Measurements from ENCODE around the gene SLC25A46.
A peak's percentile ranks its signal among the peaks of the same experiment; 100 is the strongest.

Gene SLC25A46

GRCh38 chr5:110735556-110735955 lies 3.3 kb upstream of the SLC25A46 start:
- H3K27ac ChIP-seq = no peak overlapping the region
- no peak overlapping the region for H3K4me3 ChIP-seq (ENCODE audit: low read depth, low read length)
- no peaks in the 10 kb centered on the region for H3K36me3 ChIP-seq (ENCODE audit: control insufficient read depth, insufficient read depth, low read length)
- H3K9ac ChIP-seq = no peak overlapping the region
- H3K27me3 ChIP-seq (ENCODE audit: control insufficient read depth, insufficient read depth, low read length) = no peaks in the 10 kb centered on the region
- no peaks in the 10 kb centered on the region for H3K9me3 ChIP-seq (ENCODE audit: control insufficient read depth, low read length)
- H3K4me1 ChIP-seq = no peaks in the 10 kb centered on the region
- TF ChIP-seq CTCF (IDR thresholded peaks at IDR 0.05) = no peak
- no peaks in the 10 kb centered on the region for H3K79me2 ChIP-seq
- H3K4me2 ChIP-seq (ENCODE audit: low read length) = no peak overlapping the region
- no peak overlapping the region for H2AFZ ChIP-seq

GRCh38 chr5:110736753-110737152 lies 2.1 kb upstream of the SLC25A46 start:
- Histone ChIP-seq H3K27me3 (ENCODE audit: control insufficient read depth, insufficient read depth, low read length) (no peaks in the 10 kb centered on the region), H3K27ac (no peak overlapping the region), H3K4me2 (ENCODE audit: low read length) (no peak overlapping the region), H3K36me3 (ENCODE audit: control insufficient read depth, insufficient read depth, low read length) (no peaks in the 10 kb centered on the region), H2AFZ (peak overlapping the region; percentile 9), H3K9me3 (ENCODE audit: control insufficient read depth, low read length) (no peaks in the 10 kb centered on the region), H3K4me1 (no peaks in the 10 kb centered on the region), H3K9ac (no peak overlapping the region), H3K79me2 (no peaks in the 10 kb centered on the region), H3K4me3 (ENCODE audit: low read depth, low read length) (no peak overlapping the region)
- TF ChIP-seq CTCF (IDR thresholded peaks at IDR 0.05) = no peak

- no peaks in the 10 kb centered on the region for H3K36me3 ChIP-seq (ENCODE audit: control insufficient read depth, insufficient read depth, low read length)
- peak overlapping the region; percentile 89 for H2AFZ ChIP-seq
- peak overlapping the region; percentile 78 for H3K27ac ChIP-seq
- no peaks in the 10 kb centered on the region for H3K27me3 ChIP-seq (ENCODE audit: control insufficient read depth, insufficient read depth, low read length)
- peak overlapping the region; percentile 85 for H3K4me2 ChIP-seq (ENCODE audit: low read length)
- H3K79me2 ChIP-seq = no peaks in the 10 kb centered on the region
- H3K9ac ChIP-seq = no peak overlapping the region
- H3K9me3 ChIP-seq (ENCODE audit: control insufficient read depth, low read length) = no peaks in the 10 kb centered on the region
- peak overlapping the region; percentile 77 for H3K4me3 ChIP-seq (ENCODE audit: low read depth, low read length)
- H3K4me1 ChIP-seq = no peaks in the 10 kb centered on the region
- TF ChIP-seq CTCF (IDR thresholded peaks at IDR 0.05) = no peak
Measured at GRCh38 chr5:110738503-110738811, 350 bp upstream of the SLC25A46 start.

- Histone ChIP-seq H3K79me2 (no peaks in the 10 kb centered on the region), H3K9me3 (ENCODE audit: control insufficient read depth, low read length) (no peaks in the 10 kb centered on the region), H3K4me2 (ENCODE audit: low read length) (no peak overlapping the region), H3K9ac (no peak overlapping the region), H3K36me3 (ENCODE audit: control insufficient read depth, insufficient read depth, low read length) (no peaks in the 10 kb centered on the region), H3K27me3 (ENCODE audit: control insufficient read depth, insufficient read depth, low read length) (no peaks in the 10 kb centered on the region), H3K4me3 (ENCODE audit: low read depth, low read length) (no peak overlapping the region), H2AFZ (no peak overlapping the region), H3K4me1 (no peaks in the 10 kb centered on the region), H3K27ac (no peak overlapping the region)
- TF ChIP-seq CTCF (IDR thresholded peaks at IDR 0.05) = no peak
Measured at GRCh38 chr5:110751902-110752762, 13.3 kb downstream of the SLC25A46 start.

- Histone ChIP-seq H3K36me3 (ENCODE audit: control insufficient read depth, insufficient read depth, low read length) (no peaks in the 10 kb centered on the region), H3K4me2 (ENCODE audit: low read length) (no peak overlapping the region), H3K4me3 (ENCODE audit: low read depth, low read length) (no peak overlapping the region), H3K4me1 (no peaks in the 10 kb centered on the region), H3K27ac (no peak overlapping the region), H3K27me3 (ENCODE audit: control insufficient read depth, insufficient read depth, low read length) (no peaks in the 10 kb centered on the region), H2AFZ (no peak overlapping the region), H3K9me3 (ENCODE audit: control insufficient read depth, low read length) (no peaks in the 10 kb centered on the region), H3K9ac (no peak overlapping the region), H3K79me2 (no peaks in the 10 kb centered on the region)
- no peak for TF ChIP-seq CTCF (IDR thresholded peaks at IDR 0.05)
Measured at GRCh38 chr5:110752953-110753352, 14.1 kb downstream of the SLC25A46 start.

All from parathyroid adenoma (tissue), 2 donors.